Inflammatory macrophage (primary cell): ENCODE measurements around the gene BANP.
"Not testable (repeated sequence)": the region's sequence is repeated elsewhere in the genome, so short reads cannot be mapped to it uniquely, and the experiment has no call there.

ENCODE experiments used
- DNase-seq, 2 donors: peaks; one replicate each; pipeline ENCODE4 v3.0.0-alpha.2; 2020 to 2022

The BANP gene

DNA sequence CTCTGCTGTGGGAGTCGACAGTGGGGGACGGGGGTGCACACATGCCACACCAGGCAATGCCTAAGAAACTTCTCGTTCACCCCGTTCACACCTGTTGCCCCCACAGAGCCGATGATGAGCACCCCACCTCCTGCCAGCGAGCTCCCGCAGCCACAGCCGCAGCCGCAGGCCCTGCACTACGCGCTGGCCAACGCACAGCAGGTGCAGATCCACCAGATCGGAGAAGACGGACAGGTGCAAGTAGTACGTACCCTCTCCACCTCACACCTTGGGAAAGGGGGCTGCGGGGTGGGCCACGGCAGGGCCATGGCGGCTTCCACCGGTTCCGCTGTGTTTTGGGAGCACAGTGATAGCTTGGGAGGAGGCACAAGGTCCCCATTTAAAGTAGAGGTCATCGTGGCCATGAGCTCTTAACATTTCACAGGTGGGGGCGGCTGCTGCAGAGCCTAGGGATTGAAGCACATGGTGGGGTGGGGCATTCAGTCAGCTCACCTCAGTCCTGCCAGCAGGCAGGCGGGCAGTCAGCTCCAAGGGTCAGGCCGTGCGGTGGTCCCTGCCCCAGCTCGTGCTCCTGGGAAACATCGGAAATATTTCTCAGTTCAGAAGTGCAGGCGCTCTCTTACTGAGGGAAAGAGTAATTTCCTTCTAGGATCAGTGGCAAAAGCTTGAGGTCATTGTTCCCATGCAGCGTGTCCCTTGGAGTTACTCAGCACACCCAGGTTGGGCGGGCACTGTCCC lies 81.9 kb downstream of the BANP start:
- not testable (repeated sequence) for DNase-seq

DNA sequence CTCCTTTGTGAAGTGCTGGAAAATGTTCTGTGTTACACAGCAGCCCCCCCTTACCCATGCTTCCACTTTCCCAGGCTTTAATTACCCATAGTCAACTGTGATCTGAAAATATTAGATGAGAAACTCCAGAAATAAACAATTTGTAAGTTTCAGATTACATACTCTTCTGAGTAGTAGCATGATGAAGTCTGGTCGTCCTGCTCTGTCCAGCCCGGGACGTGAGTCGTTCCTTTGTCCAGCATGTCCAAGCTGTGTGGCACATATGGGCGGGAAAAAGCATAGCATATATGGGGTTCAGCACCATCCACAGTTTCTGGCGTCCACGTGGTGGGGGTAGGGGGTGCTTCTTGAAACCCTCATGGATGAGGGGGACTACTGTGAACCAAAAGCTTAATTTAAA lies 83.5 kb downstream of the BANP start:
- DNase-seq, result no peak

DNA sequence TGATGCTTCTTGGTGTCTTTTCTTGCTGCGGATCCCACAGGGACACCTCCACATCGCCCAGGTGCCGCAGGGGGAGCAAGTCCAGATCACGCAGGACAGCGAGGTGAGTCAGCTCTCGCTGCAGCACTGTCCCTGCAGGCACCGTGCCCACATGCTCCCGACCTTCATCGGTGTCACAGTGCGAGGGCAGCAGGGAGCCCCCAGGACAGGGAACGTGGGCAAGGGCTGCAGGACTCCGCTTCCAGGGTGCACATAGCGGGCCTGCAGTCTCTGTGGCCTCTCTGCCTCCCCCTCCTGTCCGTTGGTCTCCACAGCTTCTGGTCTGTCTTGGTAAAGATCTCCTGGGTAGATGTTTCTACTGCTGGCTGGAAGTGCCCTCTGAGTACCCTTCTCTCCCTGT lies 84.1 kb downstream of the BANP start:
- no peak for DNase-seq

DNA sequence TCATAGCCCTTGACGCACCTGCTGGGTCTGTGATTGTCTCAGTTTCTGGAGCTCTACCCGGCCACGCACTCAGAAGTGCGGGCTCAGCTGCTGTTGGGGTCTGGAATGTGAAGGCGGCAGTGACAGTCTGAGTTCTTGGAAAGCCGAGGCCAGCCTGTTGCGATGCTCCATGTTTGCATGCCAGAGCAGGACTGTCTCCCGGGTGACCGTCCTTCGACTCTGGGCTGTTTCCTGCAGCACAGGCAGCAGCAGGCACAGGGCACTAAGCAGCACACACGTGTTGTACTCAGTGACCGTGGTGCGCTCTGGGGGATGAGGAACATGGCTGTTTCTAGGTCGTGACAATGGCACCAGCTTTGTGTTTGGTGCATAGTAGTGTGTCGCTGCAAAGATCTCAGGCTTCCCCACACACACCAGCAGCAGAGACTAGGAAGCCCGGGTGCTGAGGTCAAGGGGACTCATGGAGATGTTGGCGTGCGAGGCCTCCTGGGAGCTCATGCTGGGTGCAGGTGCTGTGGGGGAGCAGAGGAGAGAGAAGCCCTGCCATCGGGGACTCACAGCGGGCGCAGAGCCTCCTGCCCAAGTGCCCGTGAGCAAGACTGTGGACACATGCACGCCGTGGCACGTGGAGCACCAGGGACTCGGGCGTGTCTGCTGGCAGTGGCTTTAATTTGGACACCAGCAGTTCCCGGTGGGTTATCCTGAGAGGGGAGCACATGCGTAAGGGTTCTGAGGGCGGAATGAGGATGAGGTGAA lies 84.8 kb downstream of the BANP start:
- not testable (repeated sequence) for DNase-seq

DNA sequence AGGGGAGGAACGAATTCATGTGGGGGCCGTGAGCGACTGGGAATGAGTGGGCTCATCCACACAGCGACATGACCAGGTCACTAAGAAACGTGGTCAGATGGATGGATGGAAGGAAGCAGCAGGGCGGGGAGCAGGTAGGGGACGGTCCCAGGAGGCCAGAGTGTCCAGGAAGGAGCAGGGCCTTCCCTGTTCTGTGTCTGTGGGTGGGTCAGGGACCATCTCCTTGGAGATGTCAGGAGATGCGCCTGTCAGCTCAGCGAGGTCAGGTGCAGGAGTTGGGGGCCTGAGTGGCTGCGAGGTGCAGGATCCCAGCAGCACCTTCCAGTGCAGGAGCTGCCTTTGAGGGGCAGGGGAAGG lies 85.4 kb downstream of the BANP start:
- DNase-seq, result not testable (repeated sequence)

DNA sequence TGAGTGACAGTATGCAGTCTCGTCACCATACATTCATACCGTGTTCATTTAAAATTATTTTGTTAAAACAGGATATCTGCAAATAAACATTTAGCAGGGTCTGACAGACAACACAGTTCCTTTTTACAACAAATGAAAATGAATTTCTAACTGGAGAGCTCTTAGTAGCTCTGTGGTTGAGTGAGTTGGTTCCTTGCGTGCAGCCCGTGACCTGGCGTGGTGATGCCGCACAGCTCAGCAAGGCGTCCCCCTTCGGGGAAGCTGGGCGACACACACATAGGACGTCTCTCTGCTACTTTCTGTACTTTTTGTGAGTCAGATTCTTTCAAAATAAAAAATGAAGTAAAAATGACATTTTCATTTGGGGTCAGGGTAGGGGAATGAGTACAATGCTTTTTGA lies 86.1 kb downstream of the BANP start:
- DNase-seq, result not testable (repeated sequence)

DNA sequence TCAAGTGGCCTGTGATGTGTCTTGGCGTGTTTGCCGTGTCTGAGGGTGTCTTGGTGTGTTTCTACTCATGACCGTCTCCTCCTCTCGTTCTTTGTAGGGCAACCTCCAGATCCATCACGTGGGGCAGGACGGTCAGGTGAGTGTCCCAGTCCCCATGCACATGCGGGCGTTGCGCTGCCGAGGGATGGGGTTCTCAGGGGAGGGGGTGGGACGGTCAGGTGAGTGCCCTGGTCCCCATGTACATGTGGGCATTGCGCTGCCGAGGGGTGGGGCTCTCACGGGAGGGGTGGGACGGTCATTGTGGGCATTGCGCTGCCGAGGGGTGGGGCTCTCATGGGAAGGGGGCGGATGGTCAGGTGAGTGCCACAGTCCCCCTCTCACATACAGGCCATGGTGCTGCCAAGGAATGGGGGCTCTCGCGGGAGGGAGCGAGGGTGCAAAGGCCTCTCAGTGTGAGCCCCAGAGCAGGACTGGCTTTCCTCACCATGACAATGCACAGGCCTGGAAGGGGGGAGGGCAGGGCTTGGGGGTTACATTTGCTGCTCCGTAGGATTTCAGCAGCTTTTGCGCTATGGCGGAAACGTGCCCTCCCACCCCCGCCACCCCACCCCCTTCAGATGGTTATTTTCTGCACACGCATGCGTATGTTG lies 86.8 kb downstream of the BANP start:
- DNase-seq, result not testable (repeated sequence)

DNA sequence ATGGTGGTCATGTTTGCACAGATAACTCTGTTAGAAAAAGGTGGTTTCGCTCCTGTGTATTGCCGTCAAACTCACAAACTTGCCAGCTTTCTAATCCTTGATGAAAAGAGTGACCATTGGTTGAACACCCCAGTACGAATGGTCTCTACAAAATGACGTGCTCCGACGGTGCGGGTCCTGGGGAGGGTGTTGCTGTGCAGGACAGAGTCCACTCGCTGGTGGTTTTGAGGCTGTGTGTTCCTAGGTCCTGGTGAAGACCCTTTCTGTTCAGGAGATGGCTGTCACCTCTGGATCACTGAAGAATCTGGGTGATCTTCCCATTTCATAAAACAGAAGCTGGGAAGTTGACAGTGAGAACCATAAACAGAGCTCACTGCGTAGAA lies 87.3 kb downstream of the BANP start:
- not testable (repeated sequence) for DNase-seq

DNA sequence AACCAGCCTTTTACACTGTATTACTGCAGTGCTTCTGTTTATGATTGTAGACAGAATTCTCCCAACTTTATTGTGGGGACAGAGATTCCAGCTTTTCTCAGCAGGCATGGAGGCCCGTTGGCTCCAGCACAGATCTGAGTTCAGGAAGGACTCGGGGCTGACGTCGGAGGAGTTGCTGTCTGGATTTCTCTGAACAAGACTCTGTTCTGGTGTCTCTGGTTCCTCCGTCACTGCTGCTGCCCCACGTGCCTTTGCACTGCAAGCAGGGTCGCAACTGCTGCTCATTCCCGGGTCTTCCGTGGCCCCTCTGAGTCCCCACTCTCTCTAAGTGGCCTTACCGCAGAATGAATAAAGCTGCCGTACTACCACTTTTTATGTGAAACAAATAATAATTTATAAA lies 88.4 kb downstream of the BANP start:
- no peak for DNase-seq

DNA sequence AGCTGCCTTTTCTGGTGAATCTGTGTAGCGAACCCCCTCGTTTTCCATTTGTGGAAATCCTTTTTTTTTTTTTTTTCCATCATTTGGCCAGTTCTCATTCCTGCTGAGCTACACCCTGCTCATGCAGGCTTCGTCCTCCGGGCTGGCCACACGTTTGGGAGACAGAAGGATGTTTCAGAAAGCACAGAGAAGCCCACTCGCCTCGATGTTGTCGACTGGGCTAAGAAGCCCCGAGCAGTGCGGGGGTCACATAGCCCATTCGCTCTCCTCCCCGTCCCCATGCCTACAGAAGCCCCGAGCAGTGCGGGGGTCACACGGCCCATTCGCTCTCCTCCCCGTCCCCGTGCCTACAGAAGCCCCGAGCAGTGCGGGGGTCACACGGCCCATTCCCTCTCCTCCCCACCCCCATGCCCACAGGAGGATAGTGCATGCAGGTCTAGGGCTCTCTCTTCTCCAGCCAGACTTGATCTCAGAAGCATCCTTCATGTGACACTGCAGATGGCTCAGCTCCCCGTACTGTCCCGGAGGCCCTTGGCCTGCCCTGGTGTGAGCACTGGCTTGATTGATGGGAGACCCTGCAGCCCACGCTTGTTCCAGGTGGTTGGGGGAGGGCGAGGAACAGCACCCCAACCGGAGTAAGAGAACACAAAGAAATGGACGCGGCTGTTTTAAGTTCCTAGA lies 89.1 kb downstream of the BANP start:
- DNase-seq, result not testable (repeated sequence)

DNA sequence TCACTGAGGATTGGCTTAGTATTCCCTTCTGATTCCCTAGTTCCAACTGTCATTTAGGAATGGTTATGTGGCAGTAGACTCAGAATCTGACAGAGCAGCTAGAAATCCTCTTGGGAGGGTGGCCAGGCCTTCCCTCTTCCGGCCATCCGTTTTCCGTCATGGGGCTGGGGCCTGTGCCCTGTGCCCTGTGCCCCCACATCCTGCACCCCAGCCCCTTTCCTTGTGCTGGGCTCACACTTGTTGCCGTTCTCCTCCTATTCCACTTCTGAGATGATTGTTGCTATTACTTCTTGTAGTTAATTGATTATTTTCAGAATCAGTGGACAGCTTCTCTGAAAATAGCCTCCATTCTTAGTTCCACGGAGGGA lies 89.6 kb downstream of the BANP start:
- not testable (repeated sequence) for DNase-seq

DNA sequence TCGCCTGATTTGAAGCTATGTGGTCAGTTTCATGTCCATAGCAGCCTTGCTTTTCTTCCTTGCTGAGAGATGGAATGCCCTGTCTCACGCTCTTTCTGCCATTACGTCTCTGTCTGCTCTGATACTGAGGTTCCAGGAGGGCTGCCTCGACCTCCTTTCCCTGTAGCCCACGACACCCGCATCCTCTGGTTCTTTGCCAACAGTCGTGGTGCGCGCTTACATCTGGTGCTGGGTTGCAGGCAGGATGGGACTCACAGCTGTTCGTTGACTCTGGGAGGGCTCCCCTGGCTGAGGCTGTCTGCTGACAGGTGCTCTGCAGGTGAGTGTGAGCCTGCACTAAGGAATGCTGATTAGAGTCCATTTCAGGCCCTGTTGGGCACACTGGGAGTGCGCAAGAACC lies 90.3 kb downstream of the BANP start:
- DNase-seq, result not testable (repeated sequence)

DNA sequence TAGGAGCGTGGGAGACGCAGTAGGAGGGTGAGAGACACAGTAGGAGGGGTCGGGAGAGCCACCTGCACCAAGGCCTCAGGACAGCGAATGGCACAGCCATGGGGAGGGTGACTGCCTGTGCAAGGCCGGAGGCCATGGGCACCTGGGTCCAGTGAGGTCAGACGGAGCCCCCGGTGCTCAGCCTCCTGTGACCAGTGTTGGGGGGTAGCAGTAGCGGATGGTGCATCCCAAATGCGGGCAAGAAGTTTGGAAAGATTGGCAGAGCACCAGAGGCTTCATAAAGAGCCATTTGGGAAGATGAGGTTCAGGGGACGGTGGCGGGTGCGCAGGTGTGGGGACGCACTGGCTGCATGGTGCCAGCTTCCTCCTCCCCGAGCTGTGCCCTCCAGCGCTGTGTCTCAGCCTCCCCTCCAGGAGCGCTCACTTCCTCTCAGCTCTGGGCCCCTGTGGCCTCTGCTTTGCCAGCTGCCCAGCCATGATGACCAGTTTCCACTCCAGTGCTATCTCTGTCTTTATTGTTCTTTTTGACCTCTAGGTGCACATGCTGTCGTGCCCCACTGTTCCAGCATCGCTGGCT lies 90.8 kb downstream of the BANP start:
- DNase-seq, result not testable (repeated sequence)

DNA sequence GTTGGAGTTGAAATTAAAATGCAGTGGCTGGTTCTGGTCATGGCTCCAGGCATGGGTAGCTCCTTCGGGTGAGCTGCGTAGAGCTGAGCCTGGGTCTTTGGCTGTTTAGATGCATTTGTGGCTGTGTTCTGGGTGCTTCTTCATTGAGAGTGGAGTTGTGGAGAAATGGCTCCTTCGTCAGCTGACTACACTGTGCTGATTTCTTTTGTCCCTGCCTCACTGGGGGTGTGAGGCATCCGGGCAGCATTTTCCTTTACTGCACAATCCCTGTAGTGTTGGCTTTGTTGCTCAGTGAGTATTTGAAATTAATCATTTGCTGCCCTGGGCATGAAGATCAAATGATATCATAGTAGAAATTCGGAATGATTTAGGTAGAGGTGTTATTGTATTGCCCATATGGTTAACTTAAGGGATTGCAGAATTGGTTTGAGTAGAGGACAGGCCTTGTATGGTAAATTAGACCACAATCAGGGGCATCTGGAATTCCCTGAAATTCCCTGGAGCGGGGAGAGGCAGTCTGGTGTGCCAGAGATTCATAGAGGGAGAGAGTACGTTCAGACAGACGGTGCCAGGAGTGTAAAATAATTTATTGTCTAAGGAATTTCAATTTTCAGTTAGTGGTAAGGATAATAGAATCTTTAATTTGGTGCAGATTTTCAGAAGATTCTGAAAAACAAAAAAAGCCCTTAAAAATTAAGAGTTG lies 92.1 kb downstream of the BANP start:
- DNase-seq, result not testable (repeated sequence)

DNA sequence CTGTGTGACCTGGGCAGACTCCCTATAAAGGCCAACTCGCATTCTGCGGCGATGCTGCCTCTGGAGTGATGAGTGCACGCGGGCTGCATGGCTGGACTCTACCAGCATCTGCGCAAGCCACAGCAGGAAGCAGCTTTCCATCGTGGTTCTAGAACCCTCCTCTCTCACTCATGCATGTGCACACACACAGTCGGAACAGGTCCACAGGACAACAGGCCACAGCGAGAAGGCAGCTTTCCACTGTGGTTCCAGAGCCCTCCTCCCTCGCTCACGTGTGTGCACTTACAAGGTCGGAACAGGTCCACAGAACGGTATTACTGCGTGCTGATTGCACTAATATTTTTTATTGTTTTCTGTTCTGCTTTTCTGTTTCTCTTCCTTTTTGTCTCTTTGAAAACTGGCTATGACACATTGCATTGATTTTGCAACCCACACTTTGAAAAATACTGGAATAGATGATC lies 92.9 kb downstream of the BANP start:
- peak; percentile 72 to 84 for DNase-seq

DNA sequence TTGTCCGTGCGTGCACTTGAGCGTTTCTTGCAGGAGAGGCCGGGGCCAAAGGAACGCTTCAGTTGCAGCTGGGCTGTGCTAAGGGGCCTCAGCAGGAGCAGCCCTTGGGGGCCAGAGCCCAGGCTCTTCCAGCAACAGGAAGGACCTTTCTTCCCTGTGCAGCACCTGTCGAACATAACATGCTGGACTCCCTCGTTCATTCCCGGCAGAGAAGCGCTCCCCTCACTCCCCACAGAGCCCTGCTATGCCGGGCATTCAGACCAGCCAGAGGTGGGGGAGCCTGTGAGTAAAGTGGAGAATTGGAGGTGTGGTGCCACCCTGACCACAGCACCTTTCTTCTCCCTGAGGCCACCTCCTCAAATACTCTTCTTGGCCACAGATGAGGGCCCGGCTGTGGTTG lies 94.1 kb downstream of the BANP start:
- DNase-seq, result not testable (repeated sequence)

DNA sequence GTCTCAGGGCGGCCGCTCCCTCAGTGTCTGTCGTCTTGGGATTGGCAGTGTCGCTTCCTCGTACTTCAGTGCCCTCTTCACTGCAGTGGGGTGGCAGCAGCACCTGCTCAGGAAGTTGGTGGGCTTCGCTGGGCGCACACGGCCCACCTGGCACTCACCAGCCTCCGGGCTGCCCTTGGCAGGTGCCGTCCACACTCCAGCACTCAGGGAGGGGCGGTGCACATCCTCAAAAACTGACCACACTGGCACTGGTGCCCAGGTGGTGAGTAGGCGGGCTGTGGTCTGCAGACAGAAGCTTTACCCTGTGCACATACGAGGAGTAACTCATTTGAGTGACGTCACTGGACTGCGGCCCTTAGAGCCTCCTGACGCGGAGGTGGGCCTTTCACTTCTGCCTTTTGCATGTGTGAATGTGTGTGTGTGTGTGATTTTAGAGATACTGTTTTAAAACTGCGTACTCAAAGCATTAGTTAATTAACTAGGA lies 94.6 kb downstream of the BANP start:
- DNase-seq, result peak; percentile 78 to 94

DNA sequence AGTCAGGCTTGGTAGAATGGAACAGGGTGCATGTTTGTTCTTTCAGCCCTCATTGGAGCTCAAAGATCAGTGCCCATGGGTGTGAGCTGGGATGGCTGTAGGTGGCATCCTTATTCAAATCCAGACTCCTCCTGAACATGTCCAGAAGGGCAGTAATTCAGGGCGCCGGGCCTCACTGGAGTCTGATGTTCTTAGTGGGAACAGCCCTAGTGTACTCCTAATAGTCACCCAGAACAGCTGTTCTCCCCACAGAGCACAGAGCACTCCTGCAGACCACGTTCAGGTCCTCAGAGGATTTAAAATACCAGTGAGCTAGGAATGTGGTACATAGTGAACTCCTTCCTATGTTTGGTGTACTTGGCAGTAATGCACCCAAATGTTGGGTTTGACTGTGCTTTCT lies 96.2 kb downstream of the BANP start:
- DNase-seq, result no peak

DNA sequence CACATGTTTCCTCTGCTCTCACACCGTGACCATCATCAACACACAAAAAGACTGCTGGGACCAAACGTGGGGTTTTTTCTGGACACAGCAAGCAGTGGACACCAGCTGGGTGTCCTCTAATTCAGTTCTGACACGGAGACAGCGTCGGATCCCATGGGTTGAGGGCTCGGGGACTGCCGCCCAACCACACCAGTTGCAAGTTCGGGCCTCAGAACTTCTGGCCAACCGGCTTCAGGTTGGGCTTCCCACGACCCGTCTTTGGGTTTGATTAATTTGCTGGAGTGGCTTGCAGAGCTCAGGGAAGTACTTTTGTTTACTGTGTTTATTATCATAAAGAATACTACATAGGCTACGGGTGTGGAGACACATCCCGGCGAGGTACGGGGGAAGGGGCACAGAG lies 97.8 kb downstream of the BANP start:
- DNase-seq, result no peak

DNA sequence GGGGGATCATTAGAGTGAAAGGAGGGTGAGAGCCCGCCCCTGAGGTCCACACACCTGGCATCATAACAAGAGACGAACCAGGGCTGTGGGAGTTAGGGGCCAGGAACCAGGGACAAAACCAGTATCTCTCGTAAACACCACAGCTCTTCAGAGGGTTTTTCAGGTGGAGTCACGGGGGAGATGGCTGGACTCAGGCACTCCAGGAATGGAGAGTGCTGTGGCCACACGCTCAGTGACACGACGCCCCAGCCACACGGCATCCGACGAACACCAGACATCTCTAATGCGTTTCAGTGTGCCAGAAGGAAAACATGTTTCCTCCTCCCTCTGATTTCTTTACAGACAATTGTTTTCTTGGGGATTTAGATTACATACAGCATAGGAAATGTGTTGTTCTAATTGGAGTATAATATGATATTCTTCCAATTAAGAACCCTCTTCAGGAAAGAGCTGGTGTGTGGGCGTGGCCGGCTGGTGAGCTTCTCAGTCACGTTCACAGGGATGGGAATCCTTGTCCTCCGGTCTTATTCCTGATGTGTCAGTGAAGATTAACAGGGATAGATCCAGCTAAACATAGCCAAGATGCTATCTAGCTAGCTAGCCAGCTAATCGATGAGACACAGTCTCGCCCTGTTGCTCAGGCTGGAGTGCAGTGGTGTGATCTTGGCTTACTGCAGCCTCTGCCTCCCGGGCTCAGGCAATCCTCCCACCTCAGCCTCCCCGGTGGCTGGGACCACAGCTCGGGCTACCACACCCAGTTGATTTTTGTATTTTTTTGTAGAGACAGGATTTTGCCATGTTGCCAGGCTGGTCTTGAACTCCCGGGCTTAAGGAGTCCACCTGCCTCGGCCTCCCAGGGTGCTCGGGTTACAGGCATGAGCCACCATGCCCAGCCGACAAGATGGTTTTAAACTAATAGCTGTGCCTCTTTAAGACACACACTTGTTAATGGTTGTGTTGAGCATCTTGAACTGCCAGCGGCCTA lies 98.6 kb downstream of the BANP start:
- no peak for DNase-seq
